K562 (cell line): ENCODE data around the gene PREP. TPM values are rescaled to one million over a fixed set of nuclear protein-coding genes. Genes with fewer than 3 reads are reported as not detected.
A peak's percentile ranks its signal among the peaks of the same experiment; 100 is the strongest.

Experiments
- ARHGAP35 ChIP-seq: fragments of 450-650 bp; IDR thresholded peaks from 2 replicates; pipeline ENCODE4 v1.6.1; 2018; ENCODE audit not compliant: partially characterized antibody
- CHD4 ChIP-seq: fragments of 200-600 bp; sonication (generic); IDR thresholded peaks from 3 replicates; pipeline ENCODE4 v1.6.1; 2012; ENCODE audit warnings: low read depth, mild to moderate bottlenecking, mixed read lengths, low read length, inconsistent platforms; ENCODE audit not compliant: insufficient read depth, insufficient replicate concordance, poor library complexity, severe bottlenecking
- DDX20 ChIP-seq: fragments of 450-650 bp; IDR thresholded peaks from 2 replicates; pipeline ENCODE4 v1.6.1; 2016; ENCODE audit warnings: missing genetic modification characterization, low read depth, mild to moderate bottlenecking, missing compliant biosample characterization, moderate library complexity
- ELF2 ChIP-seq: fragments of 250-450 bp; sonication (Bioruptor Pico); IDR thresholded peaks from 2 replicates; pipeline ENCODE4 v1.5.0; 2021; ENCODE audit warnings: mild to moderate bottlenecking
- GATAD2A ChIP-seq: fragments of 450-650 bp; IDR thresholded peaks from 2 replicates; pipeline ENCODE4 v1.6.1; 2017
- HLTF ChIP-seq: fragments of 450-650 bp; IDR thresholded peaks from 2 replicates; pipeline ENCODE4 v1.6.1; 2016
- KDM2B ChIP-seq: fragments of 250-450 bp; sonication (Bioruptor Pico); IDR thresholded peaks from 2 replicates; pipeline ENCODE4 v1.8.0; 2021; ENCODE audit warnings: mild to moderate bottlenecking, moderate library complexity
- MAFF ChIP-seq: IDR thresholded peaks from 2 replicates; pipeline ENCODE4 v1.6.1; 2012; ENCODE audit warnings: low read length, improper control_type of control experiment
- POU5F1 ChIP-seq: fragments of 150-350 bp; IDR thresholded peaks from 2 replicates; pipeline ENCODE4 v1.6.1; 2014; ENCODE audit warnings: borderline replicate concordance, low read length, low read depth, mild to moderate bottlenecking; ENCODE audit not compliant: partially characterized antibody
- SIN3A ChIP-seq, 2 experiments: fragments of 150-350 bp in 1 of 2; IDR thresholded peaks; 2 replicates each; pipeline ENCODE4 v1.6.1; 2011 to 2016; ENCODE audit warnings: borderline replicate concordance in 2 of 2, low read depth in 2 of 2, low read length in 2 of 2, mild to moderate bottlenecking in 2 of 2, moderate library complexity in 2 of 2; ENCODE audit not compliant: control insufficient read depth in 1 of 2
- SMAD4 ChIP-seq: fragments of 250-450 bp; sonication (Bioruptor Pico); conservative IDR thresholded peaks from 2 replicates; pipeline ENCODE4 v1.8.0; 2021; ENCODE audit warnings: inconsistent platforms, mild to moderate bottlenecking, moderate library complexity
- ZBTB7A ChIP-seq: IDR thresholded peaks from 2 replicates; pipeline ENCODE4 v1.6.1; 2011; ENCODE audit warnings: low read depth, mild to moderate bottlenecking, low read length, moderate library complexity, borderline replicate concordance; ENCODE audit not compliant: control insufficient read depth
- ZNF134 ChIP-seq: fragments of 250-450 bp; sonication (Bioruptor Pico); conservative IDR thresholded peaks from 2 replicates; pipeline ENCODE4 v1.4.0; 2020
- ZNF253 ChIP-seq: fragments of 250-450 bp; sonication (Bioruptor Pico); conservative IDR thresholded peaks from 2 replicates; pipeline ENCODE4 v1.6.1; 2021; ENCODE audit warnings: mild to moderate bottlenecking
- ZNF780A ChIP-seq: fragments of 250-450 bp; sonication (Bioruptor Pico); IDR thresholded peaks from 2 replicates; pipeline ENCODE4 v1.5.0; 2021; ENCODE audit warnings: mild to moderate bottlenecking
- polyA plus RNA-seq, 8 experiments: library from polyadenylated mRNA; depleted of rRNA in 4 of 8; stranded (reverse) in 5 of 8; unstranded in 3 of 8; fragments of >200 nt; fragmentation: Nextera tagmentation in 2 of 8; fragmentation: Illumina TruSeq in 1 of 8; extraction: Ambion mirVana in 2 of 8; extraction: Trizol in 1 of 8; gene quantifications; 2 replicates each; pipeline versions ENCODE4 v1.2.1 to v1.2.3, GENCODE V29; 2011 to 2014; ENCODE audit warnings: inconsistent platforms in 1 of 8, missing spikeins in 1 of 8
- total RNA-seq, 7 experiments: library from RNA; depleted of rRNA in 6 of 7; stranded (reverse); fragments of >200 nt in 6 of 7; fragmentation: Illumina TruSeq in 2 of 7; extraction: Trizol in 2 of 7; gene quantifications; 2 replicates each; pipeline versions ENCODE4 v1.2.1 to v1.2.3, GENCODE V29; 2011 to 2021; ENCODE audit warnings: low replicate concordance in 1 of 7
- TF ChIP-seq, protein P1 (sequence below): fragments of 450-650 bp; IDR thresholded peaks from 2 replicates; pipeline ENCODE4 v1.6.1; 2017; ENCODE audit warnings: mild to moderate bottlenecking, moderate library complexity
- TF ChIP-seq, protein P2 (sequence below): fragments of 450-650 bp; formaldehyde crosslinking; IDR thresholded peaks from 2 replicates; pipeline ENCODE4 v1.4.0; 2020; ENCODE audit warnings: mild to moderate bottlenecking, moderate library complexity
- TF ChIP-seq, protein P3 (sequence below): fragments of 150-350 bp; IDR thresholded peaks from 2 replicates; pipeline ENCODE4 v1.6.1; 2014; ENCODE audit warnings: low read depth, mild to moderate bottlenecking, low read length, borderline replicate concordance
- TF ChIP-seq, protein P4 (sequence below): sonication (generic); formaldehyde crosslinking; IDR thresholded peaks from 2 replicates; pipeline ENCODE4 v1.8.0; 2023; ENCODE audit warnings: mild to moderate bottlenecking, missing genetic modification reagents

PREP gene
- total and polyA plus RNA-seq, 9 of the 15 experiments (the other 6 are each of a cell fraction or from before 2014, with no cell fraction given), result 14.1 to 60.8 (median 28.3) TPM

DNA sequence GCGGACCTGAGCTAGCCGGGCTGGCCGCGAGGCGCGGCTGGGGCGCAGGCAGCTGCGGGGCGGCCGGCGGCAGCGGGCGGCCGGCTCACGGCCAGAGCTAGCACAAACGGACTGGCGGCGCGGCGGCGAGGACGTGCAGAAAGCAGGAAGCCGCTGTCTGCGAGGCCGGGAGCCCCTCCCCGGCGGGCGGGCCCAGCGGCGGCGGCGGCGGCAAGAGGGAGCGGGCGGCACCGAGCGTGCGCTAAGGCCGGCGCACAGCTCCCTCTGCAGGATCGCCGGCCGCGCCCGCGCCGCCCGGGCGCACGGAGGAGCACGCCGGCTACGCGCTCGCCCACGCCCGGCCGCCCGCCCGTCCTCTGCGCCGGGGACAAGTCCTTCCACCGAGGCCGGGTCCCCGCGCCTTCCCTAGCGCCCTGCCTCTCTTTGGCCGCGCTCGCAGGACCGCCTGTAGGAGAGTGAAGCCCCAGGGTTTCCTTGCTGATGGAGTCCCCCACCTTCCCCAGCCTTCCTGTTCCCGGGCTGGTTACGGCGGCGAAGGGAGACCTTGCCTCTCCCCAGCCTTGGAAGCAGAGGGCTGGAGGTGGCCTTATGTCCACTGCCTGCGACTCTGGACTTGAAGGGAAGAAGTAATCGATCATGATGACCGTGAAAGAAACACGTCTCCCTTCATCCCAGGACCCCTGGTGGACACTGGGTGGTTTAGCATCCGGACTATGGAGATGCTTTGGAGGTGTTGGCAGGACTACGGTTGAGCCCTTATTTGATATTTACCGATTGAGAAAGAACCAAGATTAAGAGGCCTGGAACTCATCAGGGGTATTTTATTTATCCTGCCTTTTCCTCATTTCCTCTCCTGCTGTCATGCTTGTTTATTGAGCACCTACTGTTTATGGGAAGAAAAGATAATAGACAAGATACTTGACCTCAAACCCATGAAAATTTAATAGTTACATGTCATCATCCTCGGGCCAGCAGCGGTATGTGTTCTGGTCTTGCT is at the start of gene PREP (continued):
- TF ChIP-seq ZNF134 (CRISPR knock-in tag) (no peak), ZNF780A (CRISPR knock-in tag) (no peak), POU5F1 (no peak), SMAD4 (CRISPR knock-in tag) (peak; percentile 91), MAFF (no peak), SIN3A (IDR thresholded peaks at IDR 0.05; ENCODE audit: borderline replicate concordance in 2 of 2, control insufficient read depth in 1 of 2, low read depth in 2 of 2, low read length in 2 of 2) (no peak), GATAD2A (no peak), ELF2 (CRISPR knock-in tag) (no peak), CHD4 (no peak), ZBTB7A (no peak), HLTF (peak; percentile 52; the same call in 1 of the 2 replicates), DDX20 (tag) (no peak), ZNF253 (CRISPR knock-in tag) (no peak), KDM2B (CRISPR knock-in tag) (no peak), ARHGAP35 (no peak)
- TF ChIP-seq, protein P1, sequence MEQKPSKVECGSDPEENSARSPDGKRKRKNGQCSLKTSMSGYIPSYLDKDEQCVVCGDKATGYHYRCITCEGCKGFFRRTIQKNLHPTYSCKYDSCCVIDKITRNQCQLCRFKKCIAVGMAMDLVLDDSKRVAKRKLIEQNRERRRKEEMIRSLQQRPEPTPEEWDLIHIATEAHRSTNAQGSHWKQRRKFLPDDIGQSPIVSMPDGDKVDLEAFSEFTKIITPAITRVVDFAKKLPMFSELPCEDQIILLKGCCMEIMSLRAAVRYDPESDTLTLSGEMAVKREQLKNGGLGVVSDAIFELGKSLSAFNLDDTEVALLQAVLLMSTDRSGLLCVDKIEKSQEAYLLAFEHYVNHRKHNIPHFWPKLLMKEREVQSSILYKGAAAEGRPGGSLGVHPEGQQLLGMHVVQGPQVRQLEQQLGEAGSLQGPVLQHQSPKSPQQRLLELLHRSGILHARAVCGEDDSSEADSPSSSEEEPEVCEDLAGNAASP, result no peak
- TF ChIP-seq, protein P2, sequence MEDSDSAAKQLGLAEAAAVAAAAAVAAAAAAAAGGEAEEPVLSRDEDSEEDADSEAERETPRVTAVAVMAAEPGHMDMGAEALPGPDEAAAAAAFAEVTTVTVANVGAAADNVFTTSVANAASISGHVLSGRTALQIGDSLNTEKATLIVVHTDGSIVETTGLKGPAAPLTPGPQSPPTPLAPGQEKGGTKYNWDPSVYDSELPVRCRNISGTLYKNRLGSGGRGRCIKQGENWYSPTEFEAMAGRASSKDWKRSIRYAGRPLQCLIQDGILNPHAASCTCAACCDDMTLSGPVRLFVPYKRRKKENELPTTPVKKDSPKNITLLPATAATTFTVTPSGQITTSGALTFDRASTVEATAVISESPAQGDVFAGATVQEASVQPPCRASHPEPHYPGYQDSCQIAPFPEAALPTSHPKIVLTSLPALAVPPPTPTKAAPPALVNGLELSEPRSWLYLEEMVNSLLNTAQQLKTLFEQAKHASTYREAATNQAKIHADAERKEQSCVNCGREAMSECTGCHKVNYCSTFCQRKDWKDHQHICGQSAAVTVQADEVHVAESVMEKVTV, result 0 out of 2 replicates have a peak, but pooled peaks have one; percentile 22
- TF ChIP-seq, protein P3, sequence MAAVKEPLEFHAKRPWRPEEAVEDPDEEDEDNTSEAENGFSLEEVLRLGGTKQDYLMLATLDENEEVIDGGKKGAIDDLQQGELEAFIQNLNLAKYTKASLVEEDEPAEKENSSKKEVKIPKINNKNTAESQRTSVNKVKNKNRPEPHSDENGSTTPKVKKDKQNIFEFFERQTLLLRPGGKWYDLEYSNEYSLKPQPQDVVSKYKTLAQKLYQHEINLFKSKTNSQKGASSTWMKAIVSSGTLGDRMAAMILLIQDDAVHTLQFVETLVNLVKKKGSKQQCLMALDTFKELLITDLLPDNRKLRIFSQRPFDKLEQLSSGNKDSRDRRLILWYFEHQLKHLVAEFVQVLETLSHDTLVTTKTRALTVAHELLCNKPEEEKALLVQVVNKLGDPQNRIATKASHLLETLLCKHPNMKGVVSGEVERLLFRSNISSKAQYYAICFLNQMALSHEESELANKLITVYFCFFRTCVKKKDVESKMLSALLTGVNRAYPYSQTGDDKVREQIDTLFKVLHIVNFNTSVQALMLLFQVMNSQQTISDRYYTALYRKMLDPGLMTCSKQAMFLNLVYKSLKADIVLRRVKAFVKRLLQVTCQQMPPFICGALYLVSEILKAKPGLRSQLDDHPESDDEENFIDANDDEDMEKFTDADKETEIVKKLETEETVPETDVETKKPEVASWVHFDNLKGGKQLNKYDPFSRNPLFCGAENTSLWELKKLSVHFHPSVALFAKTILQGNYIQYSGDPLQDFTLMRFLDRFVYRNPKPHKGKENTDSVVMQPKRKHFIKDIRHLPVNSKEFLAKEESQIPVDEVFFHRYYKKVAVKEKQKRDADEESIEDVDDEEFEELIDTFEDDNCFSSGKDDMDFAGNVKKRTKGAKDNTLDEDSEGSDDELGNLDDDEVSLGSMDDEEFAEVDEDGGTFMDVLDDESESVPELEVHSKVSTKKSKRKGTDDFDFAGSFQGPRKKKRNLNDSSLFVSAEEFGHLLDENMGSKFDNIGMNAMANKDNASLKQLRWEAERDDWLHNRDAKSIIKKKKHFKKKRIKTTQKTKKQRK, result no peak
- TF ChIP-seq, protein P4, sequence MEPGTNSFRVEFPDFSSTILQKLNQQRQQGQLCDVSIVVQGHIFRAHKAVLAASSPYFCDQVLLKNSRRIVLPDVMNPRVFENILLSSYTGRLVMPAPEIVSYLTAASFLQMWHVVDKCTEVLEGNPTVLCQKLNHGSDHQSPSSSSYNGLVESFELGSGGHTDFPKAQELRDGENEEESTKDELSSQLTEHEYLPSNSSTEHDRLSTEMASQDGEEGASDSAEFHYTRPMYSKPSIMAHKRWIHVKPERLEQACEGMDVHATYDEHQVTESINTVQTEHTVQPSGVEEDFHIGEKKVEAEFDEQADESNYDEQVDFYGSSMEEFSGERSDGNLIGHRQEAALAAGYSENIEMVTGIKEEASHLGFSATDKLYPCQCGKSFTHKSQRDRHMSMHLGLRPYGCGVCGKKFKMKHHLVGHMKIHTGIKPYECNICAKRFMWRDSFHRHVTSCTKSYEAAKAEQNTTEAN (CRISPR knock-in tag), result no peak
